Anterior cingulate cortex (tissue), 58 donors: Measurements from ENCODE around the gene FRMD3.
"Not testable (repeated sequence)": the region's sequence is repeated elsewhere in the genome, so short reads cannot be mapped to it uniquely, and the experiment has no call there.

Experiments
- DNase-seq, 58 donors: peaks; one replicate each; lab custom pipeline; 2025; lab: John Stamatoyannopoulos, UW

The FRMD3 gene

GRCh38 chr9:83403527-83404238, 134.5 kb downstream of the FRMD3 start:
- DNase-seq = peak in 5 of 58 donors; percentile 2 to 19 (median 5)

DNA sequence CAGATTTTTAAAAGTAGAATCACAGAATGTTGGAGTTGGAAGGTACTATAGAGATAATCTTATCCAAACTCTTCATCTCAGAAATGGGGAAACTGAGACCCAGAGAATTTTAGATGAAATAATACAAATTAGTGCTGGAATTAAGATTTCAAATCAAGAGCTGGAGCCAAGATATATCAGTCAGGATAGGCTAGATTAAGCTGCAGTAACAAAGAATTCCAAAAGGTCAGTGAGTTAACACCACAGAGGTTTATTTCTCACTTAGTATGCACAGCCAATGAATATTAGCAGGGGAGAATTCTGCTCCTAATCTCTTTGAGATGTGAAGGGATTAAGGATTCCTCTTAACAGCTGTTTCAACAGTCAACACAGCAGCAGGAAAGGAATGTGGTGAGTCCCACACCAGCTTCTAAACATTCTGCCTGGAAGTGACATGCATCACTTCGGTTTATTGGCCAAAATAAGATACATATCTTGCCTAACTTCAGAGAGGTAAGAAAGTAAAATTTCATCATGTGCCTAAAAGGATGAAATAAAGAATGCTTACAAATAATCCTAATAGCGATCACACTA, 136.8 kb downstream of the FRMD3 start:
- DNase-seq = no peak

DNA sequence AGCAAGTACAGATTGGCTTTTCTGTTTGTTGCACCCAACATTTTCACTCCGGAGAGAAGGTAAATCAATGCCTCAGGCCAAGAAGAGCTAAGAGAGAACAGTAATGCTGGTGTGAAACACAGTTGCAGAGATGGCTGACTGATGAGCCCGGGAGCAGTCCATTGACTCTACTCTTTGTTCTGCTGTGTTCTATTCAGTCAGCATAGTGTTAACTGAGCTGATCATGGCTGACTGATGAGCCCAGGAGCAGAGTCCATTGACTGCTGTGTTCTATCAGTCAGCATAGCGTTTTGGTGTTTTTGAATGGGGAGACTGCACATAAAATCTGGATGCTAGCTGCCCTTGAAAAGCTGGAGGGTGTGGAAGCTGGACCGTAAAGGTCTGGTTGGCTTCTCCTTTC, 141.4 kb downstream of the FRMD3 start:
- DNase-seq = no peak

GRCh38 chr9:83396342-83396741, 141.9 kb downstream of the FRMD3 start:
- DNase-seq = no peak

GRCh38 chr9:83392228-83392627, 146.0 kb downstream of the FRMD3 start:
- no peak for DNase-seq

DNA sequence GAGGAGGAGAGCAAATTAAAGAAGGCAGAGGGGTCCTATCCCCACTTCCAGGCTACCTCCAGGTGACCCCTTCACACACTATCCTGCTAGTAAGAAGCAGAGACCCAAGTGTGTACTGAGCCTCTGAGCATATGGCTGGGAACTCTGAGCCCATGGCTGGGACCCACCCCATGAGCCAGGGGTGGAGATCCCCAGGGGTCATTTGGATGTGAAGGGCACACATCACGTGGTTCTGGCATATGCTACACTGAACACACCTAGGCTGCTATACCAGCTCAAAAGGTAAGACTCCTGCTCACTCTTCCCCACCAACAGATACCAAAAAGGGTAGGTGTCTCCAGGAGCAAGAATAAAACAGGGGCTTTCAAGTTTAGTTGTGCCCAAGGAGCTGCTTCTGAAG, 149.9 kb downstream of the FRMD3 start:
- DNase-seq = no peak

- no peak for DNase-seq
Observed at GRCh38 chr9:83387401-83388185, 150.6 kb downstream of the FRMD3 start.

GRCh38 chr9:83385317-83385716, 152.9 kb downstream of the FRMD3 start:
- no peak for DNase-seq

GRCh38 chr9:83384214-83384613, 154.0 kb downstream of the FRMD3 start:
- peak in 1 of 58 donors; percentile 0 for DNase-seq

GRCh38 chr9:83383034-83383433, 155.2 kb downstream of the FRMD3 start:
- no peak for DNase-seq

DNA sequence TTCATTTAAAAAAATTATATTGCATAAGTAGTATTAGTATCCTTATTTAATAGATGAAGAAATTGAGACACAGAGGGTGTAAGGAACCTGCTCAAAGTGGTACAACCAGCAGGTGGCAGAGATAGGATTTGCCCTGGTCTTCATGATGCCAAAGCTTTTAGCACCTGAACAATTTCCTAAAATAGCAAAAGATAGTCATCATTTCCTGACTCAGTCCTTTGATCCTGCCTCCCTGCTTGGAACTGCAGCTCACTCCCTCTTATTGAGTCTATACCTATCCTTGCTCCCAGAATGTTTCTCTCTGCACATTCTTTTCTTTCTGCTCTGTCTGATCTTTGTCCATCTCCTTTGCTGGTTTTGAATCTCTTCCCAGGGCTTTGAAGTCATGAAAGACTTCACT, 155.8 kb downstream of the FRMD3 start:
- DNase-seq = no peak

GRCh38 chr9:83379045-83379444, 159.2 kb downstream of the FRMD3 start:
- no peak for DNase-seq

DNA sequence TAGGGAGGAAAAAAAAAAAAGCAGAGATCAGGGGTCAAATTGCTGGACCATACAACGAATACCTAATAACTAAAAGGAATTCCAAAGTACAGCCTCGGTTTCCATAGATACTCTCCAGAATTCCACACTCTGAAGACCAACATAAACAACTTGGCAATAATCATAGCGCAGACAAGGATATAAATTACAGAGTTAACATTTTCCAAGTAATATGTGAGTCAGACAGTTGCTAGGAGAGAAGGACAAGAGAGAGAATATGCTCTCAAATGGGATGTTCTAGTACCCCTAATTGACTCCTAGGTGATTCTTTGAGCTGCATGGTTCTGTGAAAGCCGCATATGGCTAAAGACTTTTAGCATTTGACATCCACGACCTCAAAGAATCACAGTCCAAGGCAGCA, 165.2 kb downstream of the FRMD3 start:
- DNase-seq = no peak

DNA sequence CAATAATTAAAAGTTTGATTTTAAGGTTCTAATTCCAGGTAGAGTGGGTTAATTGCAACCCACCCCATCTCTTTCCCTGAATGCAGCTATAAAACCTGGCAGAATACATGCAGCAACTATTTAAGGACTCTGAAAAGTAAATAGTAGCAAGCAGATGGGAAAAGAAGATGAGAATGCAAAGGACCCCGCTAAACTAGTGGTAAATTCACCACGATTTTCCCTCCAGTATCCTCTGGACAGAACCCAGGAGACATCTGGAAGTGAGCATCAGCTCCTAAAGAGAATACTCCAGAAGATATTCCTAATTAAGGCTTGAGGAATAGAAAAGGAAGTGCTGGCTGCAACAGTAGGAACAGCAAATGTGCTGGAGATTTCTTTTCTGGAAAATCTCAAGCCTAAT, 170.9 kb downstream of the FRMD3 start:
- DNase-seq = no peak

GRCh38 chr9:83362341-83362995, 175.7 kb downstream of the FRMD3 start:
- no peak for DNase-seq

GRCh38 chr9:83359039-83359438, 179.2 kb downstream of the FRMD3 start:
- DNase-seq = peak in 6 of 58 donors; percentile 1 to 36 (median 4)

DNA sequence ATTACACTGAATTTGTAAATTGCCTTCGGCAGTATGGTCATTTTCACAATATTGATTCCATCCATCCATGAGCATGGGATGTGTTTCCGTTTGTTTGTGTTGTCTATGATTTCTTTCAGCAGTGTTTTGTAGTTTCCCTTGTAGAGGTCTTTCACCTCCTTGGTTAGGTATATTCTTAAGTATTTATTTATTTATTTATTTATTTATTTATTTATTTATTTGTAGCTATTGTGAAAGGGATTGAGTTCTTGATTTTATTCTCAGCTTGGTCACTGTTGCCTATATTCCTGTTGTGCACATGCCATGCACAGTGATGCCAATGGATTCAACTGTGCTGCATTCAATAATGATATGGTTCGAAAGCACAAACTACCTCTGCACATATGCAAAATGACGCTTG, 179.7 kb downstream of the FRMD3 start:
- not testable (repeated sequence) for DNase-seq

DNA sequence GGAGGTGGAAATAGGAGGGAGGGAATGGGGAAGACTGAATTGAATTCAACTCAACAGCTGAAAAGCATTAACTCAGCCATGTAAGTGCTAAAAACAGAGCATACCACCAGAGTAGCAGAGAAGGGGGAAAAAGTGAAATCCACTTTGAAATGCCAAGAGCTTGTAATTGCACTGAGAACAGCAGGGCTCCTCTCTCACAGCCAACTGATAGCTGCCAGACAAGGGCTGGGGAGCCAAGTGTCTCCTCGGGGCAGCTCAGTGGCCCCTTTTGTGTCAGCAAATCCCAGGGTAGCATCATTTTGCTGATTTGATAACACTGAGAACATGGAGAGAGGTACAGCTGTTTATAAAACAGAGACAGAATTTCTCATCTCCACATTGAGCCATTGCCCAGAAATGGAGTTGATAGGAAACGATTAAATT, 182.5 kb downstream of the FRMD3 start:
- no peak for DNase-seq

- no peak for DNase-seq
Observed at GRCh38 chr9:83355024-83355444, 183.2 kb downstream of the FRMD3 start.

- DNase-seq = no peak
Observed at GRCh38 chr9:83349031-83349430, 189.2 kb downstream of the FRMD3 start.
